KMS-11 (cell line): ENCODE results near the gene TINAGL1.
A peak's percentile ranks its signal among the peaks of the same experiment; 100 is the strongest.

Experiments used
- H2AFZ ChIP-seq: fragments of 200-600 bp; sonication (generic); 2 replicates; pipeline ENCODE4 v1.6.1; 2016; ENCODE audit warnings: antibody characterized with exemption, mixed run types, low read depth
- H3K27ac ChIP-seq: fragments of 200-600 bp; sonication (generic); 2 replicates; pipeline ENCODE4 v1.6.1; 2016; ENCODE audit warnings: mild to moderate bottlenecking, mixed run types
- H3K27me3 ChIP-seq: fragments of 200-600 bp; sonication (generic); 2 replicates; pipeline ENCODE4 v1.6.1; 2017; ENCODE audit warnings: mild to moderate bottlenecking, low read depth, mixed run types, moderate library complexity; ENCODE audit not compliant: insufficient read depth
- H3K36me3 ChIP-seq: fragments of 200-600 bp; sonication (generic); 2 replicates; pipeline ENCODE4 v1.6.1; 2017; ENCODE audit warnings: mild to moderate bottlenecking, mixed run types; ENCODE audit not compliant: insufficient read depth
- H3K4me1 ChIP-seq: fragments of 200-600 bp; sonication (generic); 2 replicates; pipeline ENCODE4 v1.6.1; 2016; ENCODE audit warnings: mild to moderate bottlenecking, low read depth, mixed run types; ENCODE audit not compliant: poor library complexity, severe bottlenecking
- H3K4me2 ChIP-seq: fragments of 200-600 bp; sonication (generic); 2 replicates; pipeline ENCODE4 v1.7.0; 2016; ENCODE audit warnings: mild to moderate bottlenecking, mixed run types
- H3K4me3 ChIP-seq: fragments of 200-600 bp; sonication (generic); IDR thresholded peaks from 2 replicates; pipeline ENCODE4 v1.6.1; 2017; ENCODE audit warnings: low read depth, low read length, mixed read lengths; ENCODE audit not compliant: insufficient read depth
- H3K79me2 ChIP-seq: fragments of 200-600 bp; sonication (generic); 2 replicates; pipeline ENCODE4 v1.6.1; 2016; ENCODE audit warnings: low read depth, mixed run types; ENCODE audit not compliant: insufficient read depth
- H3K9ac ChIP-seq: fragments of 200-600 bp; sonication (generic); 2 replicates; pipeline ENCODE4 v1.6.1; 2016; ENCODE audit warnings: mild to moderate bottlenecking, mixed run types
- H4K20me1 ChIP-seq: fragments of 200-600 bp; sonication (generic); 2 replicates; pipeline ENCODE4 v1.6.1; 2016; ENCODE audit warnings: mild to moderate bottlenecking, mixed run types; ENCODE audit not compliant: insufficient read depth
- TF ChIP-seq, protein P1 (sequence below): fragments of 200-600 bp; sonication (generic); conservative IDR thresholded peaks from 2 replicates; pipeline ENCODE4 v1.6.1; 2017; ENCODE audit warnings: low read depth, mild to moderate bottlenecking, antibody characterized with exemption, low read length, moderate library complexity, mixed read lengths

TINAGL1 gene

DNA sequence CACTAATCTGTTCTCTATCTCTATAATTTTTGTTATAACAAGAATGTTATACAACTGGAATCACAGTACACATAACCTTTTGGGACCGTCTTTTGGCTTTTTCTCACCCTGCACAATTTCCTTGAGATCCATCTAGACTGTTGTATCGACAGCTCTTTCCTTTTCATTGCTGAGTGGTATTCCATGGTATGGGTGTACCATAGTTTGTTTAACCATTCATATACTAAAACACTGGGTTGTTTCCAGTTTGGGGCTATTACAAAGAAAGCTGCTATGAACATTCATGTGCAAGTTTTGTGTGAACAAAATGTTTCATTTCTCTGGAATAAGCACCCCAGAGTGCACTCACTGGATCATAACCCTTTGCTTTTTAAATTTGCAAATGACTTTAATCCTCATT lies 25.8 kb downstream of the TINAGL1 start:
- TF ChIP-seq, protein P1, sequence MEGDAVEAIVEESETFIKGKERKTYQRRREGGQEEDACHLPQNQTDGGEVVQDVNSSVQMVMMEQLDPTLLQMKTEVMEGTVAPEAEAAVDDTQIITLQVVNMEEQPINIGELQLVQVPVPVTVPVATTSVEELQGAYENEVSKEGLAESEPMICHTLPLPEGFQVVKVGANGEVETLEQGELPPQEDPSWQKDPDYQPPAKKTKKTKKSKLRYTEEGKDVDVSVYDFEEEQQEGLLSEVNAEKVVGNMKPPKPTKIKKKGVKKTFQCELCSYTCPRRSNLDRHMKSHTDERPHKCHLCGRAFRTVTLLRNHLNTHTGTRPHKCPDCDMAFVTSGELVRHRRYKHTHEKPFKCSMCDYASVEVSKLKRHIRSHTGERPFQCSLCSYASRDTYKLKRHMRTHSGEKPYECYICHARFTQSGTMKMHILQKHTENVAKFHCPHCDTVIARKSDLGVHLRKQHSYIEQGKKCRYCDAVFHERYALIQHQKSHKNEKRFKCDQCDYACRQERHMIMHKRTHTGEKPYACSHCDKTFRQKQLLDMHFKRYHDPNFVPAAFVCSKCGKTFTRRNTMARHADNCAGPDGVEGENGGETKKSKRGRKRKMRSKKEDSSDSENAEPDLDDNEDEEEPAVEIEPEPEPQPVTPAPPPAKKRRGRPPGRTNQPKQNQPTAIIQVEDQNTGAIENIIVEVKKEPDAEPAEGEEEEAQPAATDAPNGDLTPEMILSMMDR = no peak
- H3K9ac ChIP-seq = no peak overlapping the region
- H4K20me1 ChIP-seq = no peaks in the 10 kb centered on the region
- H2AFZ ChIP-seq = no peak overlapping the region
- H3K4me2 ChIP-seq = no peak overlapping the region
- no peak overlapping the region for H3K4me3 ChIP-seq
- H3K27ac ChIP-seq = no peak overlapping the region
- no peaks in the 10 kb centered on the region for H3K79me2 ChIP-seq
- peaks cover 12% of the 10 kb centered on the region for H3K4me1 ChIP-seq
- no peaks in the 10 kb centered on the region for H3K27me3 ChIP-seq
- H3K36me3 ChIP-seq = no peaks in the 10 kb centered on the region

DNA sequence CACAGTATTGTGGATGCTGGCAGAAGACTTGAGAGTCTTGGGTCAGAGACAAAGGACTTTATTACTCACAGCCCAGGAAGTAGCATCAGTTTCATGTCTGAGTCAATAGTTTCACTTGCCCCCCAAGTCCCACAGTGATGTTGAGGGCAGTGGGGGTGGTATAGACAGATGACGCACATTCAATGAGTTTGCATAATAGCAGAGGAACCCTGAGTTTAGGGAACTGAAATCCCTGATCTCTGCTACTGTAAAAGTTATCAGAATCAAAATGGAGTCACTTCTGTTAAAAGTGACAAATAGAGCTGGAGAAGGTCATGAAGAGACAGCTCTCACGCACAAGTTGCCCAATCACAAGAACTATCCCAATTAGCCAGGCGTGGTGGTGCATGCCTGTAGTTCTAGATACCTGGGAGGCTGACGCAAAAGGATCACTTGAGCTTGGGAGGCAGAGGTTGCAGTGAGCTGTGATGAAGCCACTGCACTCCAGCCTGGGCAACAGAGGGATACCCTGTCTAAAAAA lies 29.7 kb downstream of the TINAGL1 start:
- H3K9ac ChIP-seq = no peak overlapping the region
- no peak overlapping the region for H2AFZ ChIP-seq
- no peak overlapping the region for H3K4me3 ChIP-seq
- H3K4me2 ChIP-seq = peak overlapping the region; percentile 33; the same call in 1 of the 2 replicates
- H3K36me3 ChIP-seq = no peaks in the 10 kb centered on the region
- H3K27ac ChIP-seq = no peak overlapping the region
- H3K27me3 ChIP-seq = no peaks in the 10 kb centered on the region
- no peaks in the 10 kb centered on the region for H4K20me1 ChIP-seq
- TF ChIP-seq, protein P1 = no peak
- no peaks in the 10 kb centered on the region for H3K79me2 ChIP-seq
- H3K4me1 ChIP-seq = peaks cover 12% of the 10 kb centered on the region

DNA sequence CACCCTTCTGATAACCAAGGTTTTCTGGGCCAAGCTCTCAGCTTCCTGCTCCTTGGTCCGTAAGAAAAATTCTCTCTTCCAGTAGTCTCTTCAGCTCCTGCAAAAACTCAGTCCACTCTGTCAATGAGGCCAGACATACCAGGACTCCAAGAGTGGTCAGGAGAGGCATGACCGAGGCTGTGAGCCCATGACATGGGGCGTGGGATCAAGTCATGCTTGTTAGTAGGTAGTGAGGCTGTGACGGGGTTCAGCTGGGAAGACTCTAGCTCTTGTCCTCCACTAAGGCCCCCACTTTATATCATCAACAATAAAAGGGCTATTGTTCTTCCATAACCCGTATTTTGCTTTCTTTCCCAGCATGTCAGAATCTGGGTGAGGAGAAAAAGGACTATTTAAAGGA lies 31.0 kb downstream of the TINAGL1 start:
- no peaks in the 10 kb centered on the region for H3K27me3 ChIP-seq
- H2AFZ ChIP-seq = no peak overlapping the region
- peaks cover 12% of the 10 kb centered on the region for H3K4me1 ChIP-seq
- TF ChIP-seq, protein P1 = no peak
- no peaks in the 10 kb centered on the region for H4K20me1 ChIP-seq
- H3K36me3 ChIP-seq = no peaks in the 10 kb centered on the region
- no peak overlapping the region for H3K4me3 ChIP-seq
- H3K9ac ChIP-seq = no peak overlapping the region
- no peaks in the 10 kb centered on the region for H3K79me2 ChIP-seq
- H3K4me2 ChIP-seq = no peak overlapping the region
- no peak overlapping the region for H3K27ac ChIP-seq

DNA sequence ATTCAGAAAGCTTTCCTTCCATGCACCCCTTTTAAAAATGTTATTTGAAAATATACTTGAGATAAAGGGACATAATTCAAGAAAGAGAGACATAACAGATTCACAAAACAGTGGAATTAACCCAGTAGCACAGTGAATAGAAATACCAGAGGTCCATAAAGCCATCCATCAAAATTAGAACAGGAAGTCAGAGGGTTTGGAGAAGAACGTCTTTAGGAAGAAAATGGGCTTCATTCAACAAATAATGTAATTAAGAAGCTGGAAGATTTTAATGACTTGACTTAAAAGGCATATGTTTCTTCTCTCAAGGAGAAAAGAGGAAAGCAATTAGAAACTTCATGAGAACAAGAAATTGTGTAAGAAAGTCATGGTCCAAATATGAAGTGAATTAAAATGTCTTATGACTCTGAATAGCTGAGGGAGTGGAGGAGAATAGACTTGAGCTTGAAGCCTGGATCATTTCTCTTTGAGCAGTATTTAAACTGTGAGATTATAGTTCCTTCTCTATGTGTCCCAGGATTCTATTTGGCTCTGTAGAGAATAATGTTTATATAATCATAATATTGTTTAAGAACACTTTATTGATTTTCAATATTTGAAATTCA lies 33.3 kb downstream of the TINAGL1 start:
- H3K79me2 ChIP-seq = no peaks in the 10 kb centered on the region
- H3K4me2 ChIP-seq = no peak overlapping the region
- TF ChIP-seq, protein P1 = no peak
- H3K9ac ChIP-seq = no peak overlapping the region
- peaks cover 12% of the 10 kb centered on the region for H3K4me1 ChIP-seq
- H4K20me1 ChIP-seq = no peaks in the 10 kb centered on the region
- no peaks in the 10 kb centered on the region for H3K36me3 ChIP-seq
- H3K4me3 ChIP-seq = no peak overlapping the region
- no peak overlapping the region for H2AFZ ChIP-seq
- H3K27ac ChIP-seq = no peak overlapping the region
- H3K27me3 ChIP-seq = no peaks in the 10 kb centered on the region
